H9 (cell line): ENCODE measurements around the gene FSTL4. TPM values are rescaled to one million over a fixed set of nuclear protein-coding genes. Genes with fewer than 3 reads are reported as not detected.

Experiments used
- DNase-seq: peaks from one replicate; pipeline ENCODE4 v3.0.0-alpha.2; 2017
- H2AFZ ChIP-seq: one replicate; pipeline ENCODE4 v1.6.1; 2013; ENCODE audit warnings: mild to moderate bottlenecking, low read length, control low read depth, moderate library complexity
- H2AK5ac ChIP-seq: 2 replicates; pipeline ENCODE4 v1.6.1; 2013; ENCODE audit warnings: low read length, control low read depth, mixed read lengths; ENCODE audit not compliant: insufficient read length
- H2BK120ac ChIP-seq: one replicate; pipeline ENCODE4 v1.6.1; 2013; ENCODE audit warnings: low read depth, mild to moderate bottlenecking, low read length, control low read depth, inconsistent platforms; ENCODE audit not compliant: poor library complexity, severe bottlenecking
- H2BK12ac ChIP-seq: 2 replicates; pipeline ENCODE4 v1.6.1; 2013; ENCODE audit warnings: low read length, control low read depth, mixed read lengths, low read depth; ENCODE audit not compliant: insufficient read length
- H2BK15ac ChIP-seq: 2 replicates; pipeline ENCODE4 v1.6.1; 2013; ENCODE audit warnings: low read depth, low read length, control low read depth
- H2BK20ac ChIP-seq: one replicate; pipeline ENCODE4 v1.6.1; 2013; ENCODE audit warnings: low read depth, mild to moderate bottlenecking, low read length, control low read depth, inconsistent platforms; ENCODE audit not compliant: poor library complexity, severe bottlenecking
- H2BK5ac ChIP-seq: 2 replicates; pipeline ENCODE4 v1.6.1; 2013; ENCODE audit warnings: low read length, control low read depth, mixed read lengths; ENCODE audit not compliant: insufficient read length
- H3K14ac ChIP-seq: 2 replicates; pipeline ENCODE4 v1.6.1; 2013; ENCODE audit warnings: low read length, control low read depth; ENCODE audit not compliant: insufficient read depth
- H3K18ac ChIP-seq: 2 replicates; pipeline ENCODE4 v1.6.1; 2013; ENCODE audit warnings: low read depth, mild to moderate bottlenecking, mixed read lengths, low read length, control low read depth; ENCODE audit not compliant: insufficient read length
- H3K23ac ChIP-seq: 2 replicates; pipeline ENCODE4 v1.6.1; 2013; ENCODE audit warnings: low read length, control low read depth, mixed read lengths, low read depth; ENCODE audit not compliant: insufficient read length
- H3K23me2 ChIP-seq: 2 replicates; pipeline ENCODE4 v1.6.1; 2013; ENCODE audit warnings: low read depth, mild to moderate bottlenecking, mixed read lengths, low read length, control low read depth; ENCODE audit not compliant: insufficient read length, poor library complexity, severe bottlenecking
- H3K27ac ChIP-seq: 2 replicates; pipeline ENCODE4 v1.5.1; 2013; ENCODE audit warnings: low read length, control low read depth, mixed read lengths, low read depth; ENCODE audit not compliant: insufficient read length
- H3K27me3 ChIP-seq: 2 replicates; pipeline ENCODE4 v1.6.1; 2013; ENCODE audit warnings: low read length, control low read depth, inconsistent platforms; ENCODE audit not compliant: insufficient read depth
- H3K4ac ChIP-seq: 2 replicates; pipeline ENCODE4 v1.6.1; 2013; ENCODE audit warnings: low read depth, mild to moderate bottlenecking, control low read depth, inconsistent platforms, low read length, moderate library complexity
- H3K4me1 ChIP-seq: 2 replicates; pipeline ENCODE4 v1.6.1; 2013; ENCODE audit warnings: low read length, control low read depth, inconsistent platforms; ENCODE audit not compliant: insufficient read depth
- H3K4me2 ChIP-seq: 2 replicates; pipeline ENCODE4 v1.6.1; 2013; ENCODE audit warnings: low read length, control low read depth, mixed read lengths; ENCODE audit not compliant: insufficient read length, insufficient read depth
- H3K56ac ChIP-seq: 2 replicates; pipeline ENCODE4 v1.6.1; 2013; ENCODE audit warnings: low read depth, mild to moderate bottlenecking, mixed read lengths, low read length, control low read depth; ENCODE audit not compliant: insufficient read length
- H3K79me1 ChIP-seq: 2 replicates; pipeline ENCODE4 v1.6.1; 2013; ENCODE audit warnings: low read depth, mild to moderate bottlenecking, moderate library complexity, low read length, control low read depth, inconsistent platforms; ENCODE audit not compliant: insufficient read depth, poor library complexity, severe bottlenecking
- H3K79me2 ChIP-seq: 2 replicates; pipeline ENCODE4 v1.6.1; 2013; ENCODE audit warnings: low read length, control low read depth, inconsistent platforms; ENCODE audit not compliant: insufficient read depth
- H3K9ac ChIP-seq: 2 replicates; pipeline ENCODE4 v1.6.1; 2013; ENCODE audit warnings: low read length, control low read depth, mixed read lengths; ENCODE audit not compliant: insufficient read length; ENCODE audit errors: extremely low read depth
- H3K9me3 ChIP-seq: one replicate; pipeline ENCODE4 v1.6.1; 2013; ENCODE audit warnings: low read depth, low read length, inconsistent platforms; ENCODE audit not compliant: control insufficient read depth
- H3T11ph ChIP-seq: one replicate; pipeline ENCODE4 v1.6.1; 2013; ENCODE audit warnings: mild to moderate bottlenecking, low read length, control low read depth, inconsistent platforms
- H4K20me1 ChIP-seq: one replicate; pipeline ENCODE4 v1.6.1; 2013; ENCODE audit not compliant: control insufficient read depth, insufficient read length, insufficient read depth
- H4K5ac ChIP-seq: 2 replicates; pipeline ENCODE4 v1.6.1; 2013; ENCODE audit warnings: low read depth, mild to moderate bottlenecking, mixed read lengths, low read length, control low read depth; ENCODE audit not compliant: insufficient read length
- H4K8ac ChIP-seq: replicated peaks from 2 replicates; pipeline ENCODE4 v1.6.1; 2013; ENCODE audit warnings: low read length, control low read depth, mixed read lengths, low read depth; ENCODE audit not compliant: insufficient read length
- H4K91ac ChIP-seq: 2 replicates; pipeline ENCODE4 v1.6.1; 2013; ENCODE audit warnings: low read depth, mild to moderate bottlenecking, moderate library complexity, mixed read lengths, low read length, control low read depth; ENCODE audit not compliant: insufficient read length
- H3K27ac Mint-ChIP-seq, 3 experiments: 2 replicates in 2 of 3; 3 replicates in 1 of 3; pipeline ENCODE4 v1.8.0; 2020 to 2021; ENCODE audit warnings: mixed read lengths in 3 of 3, mild to moderate bottlenecking in 1 of 3, moderate library complexity in 1 of 3
- H3K27me3 Mint-ChIP-seq: 2 replicates; pipeline ENCODE4 v1.8.0; 2021; ENCODE audit warnings: low read depth, mild to moderate bottlenecking, moderate library complexity, mixed read lengths
- H3K36me3 Mint-ChIP-seq, 3 experiments: 2 replicates in 2 of 3; 3 replicates in 1 of 3; pipeline ENCODE4 v1.8.0; 2020 to 2021; ENCODE audit warnings: low read depth in 3 of 3, mixed read lengths in 3 of 3; ENCODE audit not compliant: insufficient read depth in 1 of 3
- H3K4me1 Mint-ChIP-seq, 2 experiments: 2 replicates each; pipeline ENCODE4 v1.8.0; 2020; ENCODE audit warnings: mixed read lengths in 2 of 2
- H3K4me3 Mint-ChIP-seq, 2 experiments: 2 replicates in 1 of 2; 3 replicates in 1 of 2; pipeline ENCODE4 v1.8.0; 2020 to 2021; ENCODE audit warnings: mild to moderate bottlenecking in 2 of 2, mixed read lengths in 2 of 2, moderate library complexity in 1 of 2
- H3K9me3 Mint-ChIP-seq, 2 experiments: 2 replicates in 1 of 2; 3 replicates in 1 of 2; pipeline ENCODE4 v1.8.0; 2020; ENCODE audit warnings: mild to moderate bottlenecking in 2 of 2, mixed read lengths in 2 of 2, moderate library complexity in 1 of 2
- CTCF ChIP-seq: fragments of 200-600 bp; sonication (generic); conservative IDR thresholded peaks from 3 replicates; pipeline ENCODE4 v1.8.0; 2021; ENCODE audit warnings: antibody characterized with exemption, mild to moderate bottlenecking
- WGBS: extraction: QIAGEN DNeasy Blood & Tissue Kit; methylation state at CpG from one replicate; pipeline ENCODE4 v1.1.7; 2013; ENCODE audit warnings: missing lambda C conversion rate, low lambda C conversion rate, mixed read lengths; ENCODE audit not compliant: insufficient read length; ENCODE audit errors: extremely low coverage; 5-methylcytosine and 5-hydroxymethylcytosine counted together
- total RNA-seq: library from RNA; stranded (reverse); gene quantifications from 2 replicates; pipeline ENCODE4 v1.2.1, GENCODE V29; 2021

The FSTL4 gene
- total RNA-seq, 1 experiment from 2014 or later: 5.7 TPM

- H2BK20ac ChIP-seq: no peak overlapping the region
- TF ChIP-seq CTCF: no peak
- H3K4me2 ChIP-seq: no peak overlapping the region
- H3K4ac ChIP-seq: no peak overlapping the region
- H3K27me3 ChIP-seq: no peaks in the 10 kb centered on the region
- no peak overlapping the region for H3K23ac ChIP-seq
- no peak overlapping the region for H2BK5ac ChIP-seq
- no CpG with 5 or more reads among the region's 8 CpGs for WGBS
- no peaks in the 10 kb centered on the region for H4K20me1 ChIP-seq
- H3K9ac ChIP-seq: no peak overlapping the region
- H2AK5ac ChIP-seq: no peak overlapping the region
- no peaks in the 10 kb centered on the region for H3K79me2 ChIP-seq
- H2BK12ac ChIP-seq: no peak overlapping the region
- H3K9me3 ChIP-seq: no peaks in the 10 kb centered on the region
- H2BK120ac ChIP-seq: no peak overlapping the region
- peaks cover 7 to 20% of the 10 kb centered on the region in 2 experiments for H3K4me1 Mint-ChIP-seq
- H3K9me3 Mint-ChIP-seq: no peaks in the 10 kb centered on the region; a peak in 1 of 5 replicates
- no peak overlapping the region for H3K56ac ChIP-seq
- no peaks in the 10 kb centered on the region; the same call in 1 of the 2 replicates for H3K27me3 Mint-ChIP-seq
- H2AFZ ChIP-seq: no peak overlapping the region
- H3K14ac ChIP-seq: no peak overlapping the region
- no peak overlapping the region for H3K27ac ChIP-seq
- H3K36me3 Mint-ChIP-seq: peaks cover 0 to 5% (median 0%) of the 10 kb centered on the region in 3 experiments; a peak in 1 of 7 replicates
- H3T11ph ChIP-seq: no peak overlapping the region
- no peak overlapping the region for H4K91ac ChIP-seq
- no peak overlapping the region for H3K18ac ChIP-seq
- no peaks in the 10 kb centered on the region for H3K23me2 ChIP-seq
- no peak overlapping the region for H4K5ac ChIP-seq
- no peaks in the 10 kb centered on the region for H3K79me1 ChIP-seq
- no peak overlapping the region for H4K8ac ChIP-seq
- no peak overlapping the region for H3K4me3 Mint-ChIP-seq
- no peaks in the 10 kb centered on the region for H3K4me1 ChIP-seq
- H3K27ac Mint-ChIP-seq: no peak overlapping the region
- DNase-seq: no peak
- H2BK15ac ChIP-seq: no peak overlapping the region
Observed at GRCh38 chr5:133519191-133519590, 93.2 kb downstream of the FSTL4 start.
